ENCODE results near the gene ZNF526. TPM values are rescaled to one million over a fixed set of nuclear protein-coding genes. Genes with fewer than 3 reads are reported as not detected.

The ZNF526 gene
- total and polyA plus RNA-seq, 9 of the 15 experiments (the other 6 are each of a cell fraction or from before 2014, with no cell fraction given) = 1.3 to 17.9 (median 6.2) TPM

- no peak for TF ChIP-seq ZNF609 (CRISPR knock-in tag; IDR thresholded peaks at IDR 0.05; ENCODE audit: borderline replicate concordance)
- no peak for TF ChIP-seq ZBTB2 (IDR thresholded peaks at IDR 0.05)
- TF ChIP-seq TRIM25 (IDR thresholded peaks at IDR 0.05; ENCODE audit: borderline replicate concordance) = no peak
- 0 out of 2 replicates have a peak, but pooled peaks have one; percentile 67 for TF ChIP-seq HDGF (IDR thresholded peaks at IDR 0.05)
- TF ChIP-seq ZNF217 (CRISPR knock-in tag; IDR thresholded peaks at IDR 0.05) = no peak
- TF ChIP-seq STAT5A (IDR thresholded peaks at IDR 0.05; ENCODE audit: borderline replicate concordance, low read length) = no peak
- TF ChIP-seq NKRF (IDR thresholded peaks at IDR 0.05; ENCODE audit: borderline replicate concordance) = peak; percentile 51; the same call in 1 of the 2 replicates
- peak; percentile 89 for TF ChIP-seq MEF2D (tag; conservative IDR thresholded peaks at IDR 0.05; ENCODE audit: low read depth)
- TF ChIP-seq SRSF3 (IDR thresholded peaks at IDR 0.05; ENCODE audit: insufficient read depth, low read length) = no peak
- TF ChIP-seq MXD1 (CRISPR knock-in tag; IDR thresholded peaks at IDR 0.05; ENCODE audit: borderline replicate concordance, poor library complexity, severe bottlenecking) = no peak
- TF ChIP-seq E2F3 (CRISPR knock-in tag; IDR thresholded peaks at IDR 0.05) = no peak
- no peak for TF ChIP-seq MITF (IDR thresholded peaks at IDR 0.05)
- TF ChIP-seq POLR3G (IDR thresholded peaks at IDR 0.05; ENCODE audit: extremely low read depth, insufficient read length, insufficient replicate concordance) = no peak
- TF ChIP-seq FOS (IDR thresholded peaks at IDR 0.05; ENCODE audit: extremely low read depth, insufficient read length) = no peak
These were observed 32.5 kb downstream of the ZNF526 start (continued) for GRCh38 chr19:42252365-42253244.

All from K562 (cell line).